Neural cell (in vitro differentiated cells): ENCODE results near the gene FTCDNL1. TPM values are rescaled to one million over a fixed set of nuclear protein-coding genes. Genes with fewer than 3 reads are reported as not detected.

Source experiments
- H2AFZ ChIP-seq: fragments of 200-600, 300-800 bp; sonication (generic), shearing (Covaris generic); 2 replicates; pipeline ENCODE4 v1.6.0; 2014; ENCODE audit warnings: low read depth, mild to moderate bottlenecking, antibody characterized with exemption, low read length, moderate library complexity
- H3F3A ChIP-seq: fragments of 200-600 bp; shearing (Covaris generic); 2 replicates; pipeline ENCODE4 v1.6.1; 2016; ENCODE audit warnings: mild to moderate bottlenecking, moderate library complexity, mixed read lengths, antibody characterized with exemption, low read length; ENCODE audit not compliant: insufficient read depth, poor library complexity, severe bottlenecking
- H3K27ac ChIP-seq: fragments of 200-600, 300-800 bp; sonication (generic), shearing (Covaris generic); 2 replicates; pipeline ENCODE4 v1.5.1; 2014; ENCODE audit warnings: mild to moderate bottlenecking, low read length, moderate library complexity
- H3K27me3 ChIP-seq: fragments of 300-800, 200-600 bp; sonication (generic), shearing (Covaris generic); 2 replicates; pipeline ENCODE4 v1.6.0; 2014; ENCODE audit warnings: mild to moderate bottlenecking, low read depth, low read length, moderate library complexity; ENCODE audit not compliant: insufficient read depth
- H3K36me3 ChIP-seq: fragments of 300-800, 200-600 bp; sonication (generic), shearing (Covaris generic); 2 replicates; pipeline ENCODE4 v1.5.1; 2014; ENCODE audit warnings: mild to moderate bottlenecking, antibody characterized with exemption, low read length, moderate library complexity; ENCODE audit not compliant: insufficient read depth
- H3K4me2 ChIP-seq: fragments of 300-800, 200-600 bp; sonication (generic), shearing (Covaris generic); 2 replicates; pipeline ENCODE4 v1.6.0; 2014; ENCODE audit warnings: mild to moderate bottlenecking, low read length
- H3K4me3 ChIP-seq: fragments of 300-800, 200-600 bp; sonication (generic), shearing (Covaris generic); 2 replicates; pipeline ENCODE4 v1.5.1; 2014; ENCODE audit warnings: mild to moderate bottlenecking, low read length, moderate library complexity
- H3K79me2 ChIP-seq: fragments of 200-600 bp; shearing (Covaris generic); replicated peaks from 2 replicates; pipeline ENCODE4 v1.6.0; 2014; ENCODE audit warnings: mild to moderate bottlenecking, low read length, moderate library complexity; ENCODE audit not compliant: insufficient read depth
- H3K9ac ChIP-seq: fragments of 300-800, 200-600 bp; sonication (generic), shearing (Covaris generic); 2 replicates; pipeline ENCODE4 v1.6.1; 2016; ENCODE audit warnings: mild to moderate bottlenecking, low read length, mixed read lengths
- H3K9me2 ChIP-seq: fragments of 200-600 bp; shearing (Covaris generic); 2 replicates; pipeline ENCODE4 v1.6.1; 2016; ENCODE audit warnings: mild to moderate bottlenecking, low read length, mixed read lengths; ENCODE audit not compliant: insufficient read depth
- H3K9me3 ChIP-seq: fragments of 200-600, 300-800 bp; sonication (generic), shearing (Covaris generic); 2 replicates; pipeline ENCODE4 v1.6.1; 2016; ENCODE audit warnings: mild to moderate bottlenecking, mixed run types, low read length, moderate library complexity, mixed read lengths
- H4K20me1 ChIP-seq: fragments of 200-600 bp; shearing (Covaris generic); 2 replicates; pipeline ENCODE4 v1.6.1; 2016; ENCODE audit warnings: mild to moderate bottlenecking, mixed run types; ENCODE audit not compliant: insufficient read depth
- CTCF ChIP-seq: fragments of 450-650 bp; IDR thresholded peaks from 2 replicates; pipeline ENCODE4 v1.5.1; 2014; ENCODE audit warnings: antibody characterized with exemption, mild to moderate bottlenecking, moderate library complexity; ENCODE audit not compliant: poor library complexity, severe bottlenecking
- EP300 ChIP-seq: fragments of 450-650 bp; conservative IDR thresholded peaks from 2 replicates; pipeline ENCODE4 v1.6.1; 2014; ENCODE audit warnings: antibody characterized with exemption, mild to moderate bottlenecking, moderate library complexity; ENCODE audit not compliant: poor library complexity, severe bottlenecking
- EZH2 ChIP-seq: fragments of 200-600, 300-800 bp; shearing (Covaris generic), sonication (generic); IDR thresholded peaks from 2 replicates; pipeline ENCODE4 v1.6.1; 2014; ENCODE audit warnings: antibody characterized with exemption, low read length, borderline replicate concordance, mild to moderate bottlenecking; ENCODE audit not compliant: insufficient read depth, poor library complexity, severe bottlenecking
- MXI1 ChIP-seq: fragments of 450-650 bp; conservative IDR thresholded peaks from 2 replicates; pipeline ENCODE4 v1.6.1; 2014; ENCODE audit warnings: antibody characterized with exemption, mild to moderate bottlenecking; ENCODE audit not compliant: poor library complexity, severe bottlenecking
- POLR2AphosphoS5 ChIP-seq: IDR thresholded peaks from 2 replicates; pipeline ENCODE4 v1.6.1; 2012
- RAD21 ChIP-seq: fragments of 450-650 bp; conservative IDR thresholded peaks from 2 replicates; pipeline ENCODE4 v1.6.1; 2014; ENCODE audit warnings: antibody characterized with exemption, mild to moderate bottlenecking, moderate library complexity
- REST ChIP-seq: IDR thresholded peaks from 2 replicates; pipeline ENCODE4 v1.6.1; 2012; ENCODE audit warnings: borderline replicate concordance
- SMC3 ChIP-seq: fragments of 450-650 bp; conservative IDR thresholded peaks from 2 replicates; pipeline ENCODE4 v1.6.1; 2014; ENCODE audit warnings: antibody characterized with exemption, mild to moderate bottlenecking, moderate library complexity; ENCODE audit not compliant: poor library complexity
- TAF1 ChIP-seq: IDR thresholded peaks from 2 replicates; pipeline ENCODE4 v1.6.1; 2012; ENCODE audit warnings: low read depth
- polyA plus RNA-seq: library from polyadenylated mRNA; depleted of rRNA; stranded (reverse); fragments of >200 nt; gene quantifications from 2 replicates; pipeline ENCODE4 v1.2.3, GENCODE V29; 2014

Gene FTCDNL1
- polyA plus RNA-seq, 1 donor from 2014 or later = not detected

GRCh38 chr2:199807966-199808365, 43.0 kb downstream of the FTCDNL1 start:
- Histone ChIP-seq H3K4me3 (no peak overlapping the region), H3K27ac (no peak overlapping the region), H2AFZ (no peak overlapping the region), H3F3A (no peaks in the 10 kb centered on the region), H3K9ac (no peak overlapping the region), H3K79me2 (no peaks in the 10 kb centered on the region), H3K9me2 (no peaks in the 10 kb centered on the region), H3K4me2 (no peak overlapping the region), H3K9me3 (no peaks in the 10 kb centered on the region), H4K20me1 (no peaks in the 10 kb centered on the region), H3K36me3 (no peaks in the 10 kb centered on the region), H3K27me3 (no peaks in the 10 kb centered on the region)
- no peak for TF ChIP-seq MXI1
- no peak for TF ChIP-seq EP300
- no peak for TF ChIP-seq RAD21
- no peak for TF ChIP-seq TAF1
- no peak for TF ChIP-seq SMC3
- no peak for TF ChIP-seq POLR2AphosphoS5
- no peak for TF ChIP-seq EZH2
- no peak for TF ChIP-seq CTCF
- TF ChIP-seq REST = no peak

GRCh38 chr2:199806179-199806578, 44.8 kb downstream of the FTCDNL1 start:
- no peaks in the 10 kb centered on the region for H3K79me2 ChIP-seq
- TF ChIP-seq CTCF (no peak), RAD21 (no peak), MXI1 (no peak), TAF1 (no peak), SMC3 (no peak), REST (no peak), POLR2AphosphoS5 (no peak), EP300 (no peak), EZH2 (no peak)
- no peaks in the 10 kb centered on the region for H3K27me3 ChIP-seq
- no peaks in the 10 kb centered on the region for H3K9me3 ChIP-seq
- H3K4me2 ChIP-seq = no peak overlapping the region
- H4K20me1 ChIP-seq = no peaks in the 10 kb centered on the region
- H3K36me3 ChIP-seq = no peaks in the 10 kb centered on the region
- no peak overlapping the region for H3K4me3 ChIP-seq
- H3K9me2 ChIP-seq = no peaks in the 10 kb centered on the region
- H2AFZ ChIP-seq = no peak overlapping the region
- H3K9ac ChIP-seq = no peak overlapping the region
- H3K27ac ChIP-seq = no peak overlapping the region
- H3F3A ChIP-seq = no peaks in the 10 kb centered on the region
